ENCODE data around the gene RAB3GAP1. TPM values are rescaled to one million over a fixed set of nuclear protein-coding genes. Genes with fewer than 3 reads are reported as not detected.

The RAB3GAP1 gene
- polyA plus RNA-seq, 1 donor (not counting 4 experiments of a cell fraction or from before 2014, with no cell fraction given) = 41.6 TPM

DNA sequence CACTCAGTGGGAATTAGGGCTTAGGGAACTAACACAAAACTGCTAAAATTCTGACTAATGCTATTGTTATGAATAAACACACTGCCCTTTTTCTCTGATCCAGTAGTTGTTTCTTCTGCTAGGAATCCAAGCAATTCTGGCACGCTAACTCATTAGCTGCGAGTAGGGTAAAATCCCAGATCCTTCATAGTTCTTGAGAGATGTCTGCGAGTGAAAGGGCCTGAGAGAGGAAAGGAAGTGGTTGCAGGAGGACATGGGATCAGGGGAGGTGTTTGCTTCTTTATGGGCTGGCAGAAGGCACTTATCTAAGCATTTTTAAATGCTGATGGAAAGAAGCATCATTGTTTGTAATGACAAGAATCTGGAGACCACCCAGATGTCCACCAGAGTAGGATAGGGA, 14.3 kb upstream of the RAB3GAP1 start:
- dilution Hi-C loops (cut with MboI; ENCODE audit: extremely low pct_ligation_motif_present, low sequenced_read_pairs) = no loop called here
- Histone ChIP-seq H2AFZ (ENCODE audit: control insufficient read depth, low read length) (no peak overlapping the region), H3K36me3 (ENCODE audit: control insufficient read depth in 2 of 2, extremely low read depth in 1 of 2, insufficient read depth in 2 of 2, low read length in 2 of 2) (no peaks in the 10 kb centered on the region), H4K20me1 (ENCODE audit: control insufficient read depth, extremely low read depth, insufficient read depth, low read length) (no peaks in the 10 kb centered on the region), H3K4me1 (ENCODE audit: control insufficient read depth, extremely low read depth, insufficient read depth, low read length) (no peaks in the 10 kb centered on the region), H3K4me3 (ENCODE audit: control insufficient read depth in 2 of 3, extremely low read depth in 1 of 3, insufficient read depth in 2 of 3, low read depth in 1 of 3, low read length in 3 of 3) (no peak overlapping the region), H3K27ac (ENCODE audit: control insufficient read depth, insufficient read depth, low read length) (no peak overlapping the region), H3K4me2 (ENCODE audit: control insufficient read depth, extremely low read depth, insufficient read depth, low read depth, low read length) (no peak overlapping the region), H3K9ac (ENCODE audit: control insufficient read depth, extremely low read depth, insufficient read depth, low read length) (no peak overlapping the region), H3K9me3 (ENCODE audit: control insufficient read depth, low read depth, low read length) (no peaks in the 10 kb centered on the region), H3K9me1 (ENCODE audit: control insufficient read depth, extremely low read depth, insufficient read depth, low read length) (no peaks in the 10 kb centered on the region), H3K27me3 (ENCODE audit: control insufficient read depth, extremely low read depth, insufficient read depth, low read length) (no peaks in the 10 kb centered on the region), H3K79me2 (ENCODE audit: control insufficient read depth, insufficient read depth, low read length) (no peaks in the 10 kb centered on the region)
- no peak for TF ChIP-seq EZH2 (IDR thresholded peaks at IDR 0.05; ENCODE audit: low read length)
- TF ChIP-seq, protein P1, sequence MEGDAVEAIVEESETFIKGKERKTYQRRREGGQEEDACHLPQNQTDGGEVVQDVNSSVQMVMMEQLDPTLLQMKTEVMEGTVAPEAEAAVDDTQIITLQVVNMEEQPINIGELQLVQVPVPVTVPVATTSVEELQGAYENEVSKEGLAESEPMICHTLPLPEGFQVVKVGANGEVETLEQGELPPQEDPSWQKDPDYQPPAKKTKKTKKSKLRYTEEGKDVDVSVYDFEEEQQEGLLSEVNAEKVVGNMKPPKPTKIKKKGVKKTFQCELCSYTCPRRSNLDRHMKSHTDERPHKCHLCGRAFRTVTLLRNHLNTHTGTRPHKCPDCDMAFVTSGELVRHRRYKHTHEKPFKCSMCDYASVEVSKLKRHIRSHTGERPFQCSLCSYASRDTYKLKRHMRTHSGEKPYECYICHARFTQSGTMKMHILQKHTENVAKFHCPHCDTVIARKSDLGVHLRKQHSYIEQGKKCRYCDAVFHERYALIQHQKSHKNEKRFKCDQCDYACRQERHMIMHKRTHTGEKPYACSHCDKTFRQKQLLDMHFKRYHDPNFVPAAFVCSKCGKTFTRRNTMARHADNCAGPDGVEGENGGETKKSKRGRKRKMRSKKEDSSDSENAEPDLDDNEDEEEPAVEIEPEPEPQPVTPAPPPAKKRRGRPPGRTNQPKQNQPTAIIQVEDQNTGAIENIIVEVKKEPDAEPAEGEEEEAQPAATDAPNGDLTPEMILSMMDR (optimal IDR thresholded peaks at IDR 0.05 in 1 of 3, IDR thresholded peaks at IDR 0.05 in 1 of 3, conservative IDR thresholded peaks at IDR 0.05 in 1 of 3; ENCODE audit: extremely low read depth in 1 of 3, insufficient read depth in 2 of 3, low read length in 3 of 3) = no peak
- FAIRE-seq (no peak), DNase-seq (ENCODE audit: low read depth, low spot score) (no peak)

DNA sequence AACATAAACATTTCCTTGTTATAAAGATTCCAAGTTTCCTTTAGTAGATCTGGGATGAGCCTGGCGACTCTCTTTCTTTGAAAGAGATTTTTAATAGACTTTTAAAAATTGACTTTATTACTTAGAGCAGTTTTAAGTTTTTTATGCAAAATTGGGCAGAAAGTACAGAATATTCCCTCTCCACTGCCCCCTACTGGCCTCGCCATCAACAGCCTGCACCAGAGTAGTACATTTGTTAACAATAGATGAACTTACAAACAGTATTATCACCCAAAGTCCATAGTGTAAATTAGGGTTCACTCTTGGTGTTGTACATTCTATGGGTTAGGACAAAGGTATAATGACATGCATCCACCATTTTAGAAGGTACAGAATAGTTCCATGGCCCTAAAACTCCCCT, 8.7 kb upstream of the RAB3GAP1 start:
- Histone ChIP-seq H3K27me3 (ENCODE audit: control insufficient read depth, extremely low read depth, insufficient read depth, low read length) (peaks cover 3% of the 10 kb centered on the region), H3K9me1 (ENCODE audit: control insufficient read depth, extremely low read depth, insufficient read depth, low read length) (no peaks in the 10 kb centered on the region), H3K36me3 (ENCODE audit: control insufficient read depth in 2 of 2, extremely low read depth in 1 of 2, insufficient read depth in 2 of 2, low read length in 2 of 2) (no peaks in the 10 kb centered on the region), H4K20me1 (ENCODE audit: control insufficient read depth, extremely low read depth, insufficient read depth, low read length) (no peaks in the 10 kb centered on the region), H3K9ac (ENCODE audit: control insufficient read depth, extremely low read depth, insufficient read depth, low read length) (no peak overlapping the region), H3K9me3 (ENCODE audit: control insufficient read depth, low read depth, low read length) (no peaks in the 10 kb centered on the region), H3K27ac (ENCODE audit: control insufficient read depth, insufficient read depth, low read length) (no peak overlapping the region), H3K4me2 (ENCODE audit: control insufficient read depth, extremely low read depth, insufficient read depth, low read depth, low read length) (no peak overlapping the region), H3K4me3 (ENCODE audit: control insufficient read depth in 2 of 3, extremely low read depth in 1 of 3, insufficient read depth in 2 of 3, low read depth in 1 of 3, low read length in 3 of 3) (no peak overlapping the region), H2AFZ (ENCODE audit: control insufficient read depth, low read length) (no peak overlapping the region), H3K79me2 (ENCODE audit: control insufficient read depth, insufficient read depth, low read length) (no peaks in the 10 kb centered on the region), H3K4me1 (ENCODE audit: control insufficient read depth, extremely low read depth, insufficient read depth, low read length) (no peaks in the 10 kb centered on the region)
- dilution Hi-C loops (cut with MboI; ENCODE audit: extremely low pct_ligation_motif_present, low sequenced_read_pairs) = no loop called here
- DNase-seq (ENCODE audit: low read depth, low spot score) (no peak), FAIRE-seq (no peak)
- no peak for TF ChIP-seq EZH2 (IDR thresholded peaks at IDR 0.05; ENCODE audit: low read length)
- TF ChIP-seq, protein P1 (optimal IDR thresholded peaks at IDR 0.05 in 1 of 3, IDR thresholded peaks at IDR 0.05 in 1 of 3, conservative IDR thresholded peaks at IDR 0.05 in 1 of 3; ENCODE audit: extremely low read depth in 1 of 3, insufficient read depth in 2 of 3, low read length in 3 of 3) = peak; percentile 46 to 52 (median 50)

All from keratinocyte (primary cell).